HCT116 (cell line): Measurements from ENCODE around the gene PRELP.

Source experiments
- CTCF ChIP-seq, 3 experiments: fragments of 200-600 bp in 1 of 3; sonication (generic) in 1 of 3; IDR thresholded peaks in 2 of 3; conservative IDR thresholded peaks in 1 of 3; 2 replicates each; pipeline ENCODE4 v1.5.1; 2012 to 2017; ENCODE audit warnings: low read depth in 2 of 3, low read length in 2 of 3, antibody characterized with exemption in 1 of 3, borderline replicate concordance in 1 of 3, control low read depth in 1 of 3, mild to moderate bottlenecking in 1 of 3, mixed read lengths in 1 of 3, mixed run types in 1 of 3, moderate library complexity in 1 of 3; ENCODE audit not compliant: insufficient read depth in 1 of 3
- EGR1 ChIP-seq: IDR thresholded peaks from 2 replicates; pipeline ENCODE4 v1.6.1; 2012; ENCODE audit warnings: low read depth
- EZH2 ChIP-seq: fragments of 200-600 bp; sonication (generic); IDR thresholded peaks from 2 replicates; pipeline ENCODE4 v1.6.1; 2017; ENCODE audit warnings: antibody characterized with exemption, mixed run types
- EZH2phosphoT487 ChIP-seq: fragments of 200-600 bp; IDR thresholded peaks from 2 replicates; pipeline ENCODE4 v1.6.1; 2018; ENCODE audit warnings: antibody characterized with exemption, borderline replicate concordance
- JUND ChIP-seq: IDR thresholded peaks from 2 replicates; pipeline ENCODE4 v1.6.1; 2012
- MAX ChIP-seq: IDR thresholded peaks from 2 replicates; pipeline ENCODE4 v1.6.1; 2012
- POLR2A ChIP-seq: IDR thresholded peaks from 2 replicates; pipeline ENCODE4 v1.7.0; 2011; ENCODE audit warnings: borderline replicate concordance; ENCODE audit not compliant: insufficient read depth, insufficient read length; ENCODE audit errors: extremely low read depth
- POLR2AphosphoS5 ChIP-seq: IDR thresholded peaks from 2 replicates; pipeline ENCODE4 v1.6.1; 2011; ENCODE audit warnings: mild to moderate bottlenecking, low read depth, low read length, moderate library complexity
- REST ChIP-seq: IDR thresholded peaks from 2 replicates; pipeline ENCODE4 v1.6.1; 2012; ENCODE audit warnings: low read depth
- SIN3A ChIP-seq: IDR thresholded peaks from 2 replicates; pipeline ENCODE4 v1.6.1; 2012; ENCODE audit warnings: low read depth
- TCF7L2 ChIP-seq: IDR thresholded peaks from 2 replicates; pipeline ENCODE4 v1.7.0; 2011; ENCODE audit warnings: borderline replicate concordance, inconsistent platforms; ENCODE audit not compliant: insufficient read depth, insufficient read length; ENCODE audit errors: extremely low read depth
- YY1 ChIP-seq: IDR thresholded peaks from 2 replicates; pipeline ENCODE4 v1.6.1; 2011; ENCODE audit warnings: low read length, low read depth, moderate library complexity, mild to moderate bottlenecking; ENCODE audit not compliant: insufficient replicate concordance; ENCODE audit errors: extremely low read depth
- ZNF274 ChIP-seq: fragments of 200-500 bp; sonication (Bioruptor generic); IDR thresholded peaks from 2 replicates; pipeline ENCODE4 v1.6.1; 2014; ENCODE audit warnings: mild to moderate bottlenecking, low read depth, low read length, inconsistent platforms

GRCh38 chr1:203448521-203449061 is 27.0 kb upstream of the PRELP start:
- TF ChIP-seq CTCF (IDR thresholded peaks at IDR 0.05 in 2 of 3, conservative IDR thresholded peaks at IDR 0.05 in 1 of 3; ENCODE audit: borderline replicate concordance in 1 of 3, insufficient read depth in 1 of 3, low read depth in 2 of 3, low read length in 2 of 3) (no peak), EZH2 (no peak), POLR2AphosphoS5 (no peak), TCF7L2 (no peak), MAX (no peak), EZH2phosphoT487 (no peak), EGR1 (no peak), POLR2A (no peak), JUND (no peak), SIN3A (no peak), REST (no peak), ZNF274 (no peak), YY1 (no peak)
